GM06990 (cell line): ENCODE data around the gene ITPK1.

ENCODE experiments used
- DNase-seq: peaks from one replicate; pipeline ENCODE4 v3.0.0-alpha.2; 2011; ENCODE audit not compliant: insufficient read length; ENCODE audit errors: extremely low read depth
- H3K27me3 ChIP-seq: replicated peaks from 2 replicates; pipeline ENCODE4 v1.6.0; 2011; ENCODE audit warnings: low read length; ENCODE audit not compliant: control insufficient read depth, insufficient read depth
- H3K36me3 ChIP-seq: 2 replicates; pipeline ENCODE4 v1.5.1; 2011; ENCODE audit warnings: low read length; ENCODE audit not compliant: control insufficient read depth, insufficient read depth
- H3K4me3 ChIP-seq: replicated peaks from 2 replicates; pipeline ENCODE4 v1.5.1; 2011; ENCODE audit warnings: low read depth, mild to moderate bottlenecking, control low read depth, low read length
- TF ChIP-seq, protein P1 (sequence below): IDR thresholded peaks from 2 replicates; pipeline ENCODE4 v1.5.1; 2011; ENCODE audit warnings: low read length, control low read depth, mild to moderate bottlenecking, inconsistent platforms; ENCODE audit not compliant: insufficient read depth, poor library complexity, severe bottlenecking

Gene ITPK1

DNA sequence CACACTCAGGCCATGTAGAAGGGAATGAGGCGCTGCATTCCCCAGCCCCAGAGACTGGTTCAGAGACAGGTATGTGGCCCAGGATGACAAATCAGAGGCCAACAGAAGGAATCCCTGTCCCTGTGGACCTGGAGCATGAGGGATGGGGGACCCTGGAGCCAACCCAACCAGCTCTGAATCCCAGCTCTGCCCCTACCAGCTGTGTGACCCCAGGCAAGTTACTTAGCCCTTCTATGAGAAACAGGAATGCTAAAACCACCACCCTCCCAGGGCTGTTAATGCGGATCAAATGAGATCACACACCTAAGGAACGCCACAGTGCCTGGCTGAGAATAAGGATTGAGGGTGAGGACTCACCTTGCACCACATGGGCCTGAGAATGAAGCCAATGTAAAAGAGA is 15.6 kb downstream of the ITPK1 start:
- TF ChIP-seq, protein P1, sequence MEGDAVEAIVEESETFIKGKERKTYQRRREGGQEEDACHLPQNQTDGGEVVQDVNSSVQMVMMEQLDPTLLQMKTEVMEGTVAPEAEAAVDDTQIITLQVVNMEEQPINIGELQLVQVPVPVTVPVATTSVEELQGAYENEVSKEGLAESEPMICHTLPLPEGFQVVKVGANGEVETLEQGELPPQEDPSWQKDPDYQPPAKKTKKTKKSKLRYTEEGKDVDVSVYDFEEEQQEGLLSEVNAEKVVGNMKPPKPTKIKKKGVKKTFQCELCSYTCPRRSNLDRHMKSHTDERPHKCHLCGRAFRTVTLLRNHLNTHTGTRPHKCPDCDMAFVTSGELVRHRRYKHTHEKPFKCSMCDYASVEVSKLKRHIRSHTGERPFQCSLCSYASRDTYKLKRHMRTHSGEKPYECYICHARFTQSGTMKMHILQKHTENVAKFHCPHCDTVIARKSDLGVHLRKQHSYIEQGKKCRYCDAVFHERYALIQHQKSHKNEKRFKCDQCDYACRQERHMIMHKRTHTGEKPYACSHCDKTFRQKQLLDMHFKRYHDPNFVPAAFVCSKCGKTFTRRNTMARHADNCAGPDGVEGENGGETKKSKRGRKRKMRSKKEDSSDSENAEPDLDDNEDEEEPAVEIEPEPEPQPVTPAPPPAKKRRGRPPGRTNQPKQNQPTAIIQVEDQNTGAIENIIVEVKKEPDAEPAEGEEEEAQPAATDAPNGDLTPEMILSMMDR, result no peak
- no peak overlapping the region for H3K4me3 ChIP-seq
- H3K36me3 ChIP-seq, result no peaks in the 10 kb centered on the region
- no peaks in the 10 kb centered on the region for H3K27me3 ChIP-seq
- DNase-seq, result no peak

DNA sequence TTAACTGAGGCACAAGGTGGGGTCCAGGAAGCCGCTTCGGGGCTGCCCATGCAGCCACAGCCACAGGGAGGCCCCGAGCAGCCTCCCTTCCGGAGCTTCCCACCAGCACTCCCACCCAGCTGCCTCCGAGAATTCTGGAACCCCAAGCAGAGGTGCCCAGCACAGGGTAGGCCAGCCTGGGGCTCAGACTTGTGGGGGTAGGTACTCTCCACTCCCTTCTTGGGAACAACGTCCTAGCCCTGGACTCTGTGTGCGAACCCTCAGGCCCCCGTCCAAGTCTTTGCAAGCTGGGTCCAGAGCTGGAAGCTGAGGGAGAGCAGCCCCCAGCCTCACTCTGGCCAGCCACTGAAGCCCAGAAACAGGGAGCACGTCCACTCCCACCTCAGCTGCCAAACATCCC is 16.1 kb downstream of the ITPK1 start:
- H3K36me3 ChIP-seq, result no peaks in the 10 kb centered on the region
- TF ChIP-seq, protein P1, result no peak
- DNase-seq, result no peak

DNA sequence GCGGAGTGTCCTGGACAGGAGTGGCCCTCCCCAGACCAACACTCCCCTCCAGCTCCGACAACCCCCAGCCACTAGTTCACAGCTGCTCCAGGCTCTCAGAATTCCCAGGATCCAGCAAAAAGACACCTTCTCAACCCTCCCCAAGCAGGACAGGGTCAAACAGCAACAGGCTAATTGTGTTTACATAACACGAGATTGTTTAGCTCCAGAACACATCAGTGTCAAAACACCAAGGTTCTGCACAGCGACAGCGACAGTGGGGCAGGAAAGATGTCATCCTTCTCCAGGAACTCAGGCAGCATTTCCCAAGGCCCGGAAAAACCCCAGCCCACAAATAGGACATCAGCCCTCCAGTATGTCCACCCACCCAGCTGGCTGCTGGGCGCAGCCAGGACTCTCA is 16.5 kb downstream of the ITPK1 start:
- no peak for DNase-seq
- Histone ChIP-seq H3K4me3 (no peak overlapping the region), H3K27me3 (no peaks in the 10 kb centered on the region), H3K36me3 (no peaks in the 10 kb centered on the region)
- TF ChIP-seq, protein P1, result no peak

More for the DNA sequence above, 16.1 kb downstream of the ITPK1 start:
- no peaks in the 10 kb centered on the region for H3K27me3 ChIP-seq
- H3K4me3 ChIP-seq, result no peak overlapping the region

DNA sequence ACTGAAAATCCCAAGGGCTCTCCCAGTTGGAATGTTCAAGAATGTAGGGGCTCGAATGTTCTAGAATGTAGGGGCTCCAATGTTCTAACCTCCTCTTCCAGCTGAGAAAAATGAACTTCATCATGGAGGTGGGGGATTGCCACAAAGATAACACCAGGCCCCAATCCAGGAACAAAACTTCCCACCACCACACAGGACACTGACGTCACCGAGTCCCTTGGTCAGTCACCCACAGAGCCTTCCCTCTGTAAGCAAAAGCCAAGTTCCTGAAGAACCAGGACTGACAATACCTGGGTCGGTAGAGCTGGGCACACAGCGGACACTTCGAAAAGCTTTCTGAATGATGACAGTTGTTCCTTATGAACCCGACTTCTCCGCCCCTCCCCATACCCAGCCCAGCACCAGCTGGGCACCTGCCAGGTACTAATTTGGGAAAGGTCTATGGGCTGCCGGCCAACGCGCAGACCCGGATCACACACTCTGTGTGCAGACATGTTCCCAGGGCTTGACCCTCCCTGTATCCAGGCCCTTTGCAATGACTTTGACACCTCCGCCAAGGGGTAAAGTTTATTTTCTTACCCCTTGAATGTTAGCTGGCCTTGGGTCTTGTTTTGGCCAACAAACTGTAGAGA is 18.9 kb downstream of the ITPK1 start:
- no peaks in the 10 kb centered on the region for H3K36me3 ChIP-seq
- TF ChIP-seq, protein P1, result no peak
- H3K4me3 ChIP-seq, result no peak overlapping the region
- DNase-seq, result no peak
- no peaks in the 10 kb centered on the region for H3K27me3 ChIP-seq

DNA sequence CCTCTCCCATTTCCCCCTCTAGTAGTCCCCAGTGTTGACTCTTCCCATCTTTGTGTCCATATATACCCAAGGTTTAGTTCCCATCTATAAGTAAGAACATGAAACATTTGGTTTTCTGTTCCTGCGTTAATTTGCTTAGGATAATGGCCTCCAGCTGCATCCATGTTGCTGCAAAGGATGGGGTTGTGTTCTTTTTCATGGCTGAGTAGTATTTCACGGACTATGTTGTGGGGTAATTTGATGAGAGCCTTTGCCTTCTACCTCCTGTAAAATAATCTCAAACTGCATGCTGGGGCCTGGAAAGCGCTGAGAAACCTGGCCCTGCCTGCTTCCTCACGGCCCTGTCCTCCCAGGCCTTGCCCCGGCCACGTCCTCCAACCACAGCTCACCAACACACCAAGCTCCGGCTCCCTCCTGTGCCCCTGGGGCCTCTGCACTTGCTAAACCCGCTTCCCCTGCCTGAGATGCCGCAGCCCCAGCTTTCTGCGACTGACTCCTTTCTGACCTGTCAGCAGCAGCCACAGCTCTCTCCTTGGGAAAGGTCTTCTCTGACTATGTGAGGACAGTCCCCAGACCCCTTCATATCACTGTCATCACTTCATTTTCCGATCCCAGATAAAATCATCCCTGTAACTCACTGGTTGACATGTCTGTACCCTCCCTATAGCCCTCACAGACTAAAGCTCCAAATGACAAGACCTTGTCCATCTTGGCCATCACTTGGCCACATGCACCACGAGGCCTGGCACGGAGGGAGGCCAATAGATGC is 19.8 kb downstream of the ITPK1 start:
- Histone ChIP-seq H3K27me3 (no peaks in the 10 kb centered on the region), H3K4me3 (no peak overlapping the region), H3K36me3 (no peaks in the 10 kb centered on the region)
- DNase-seq, result no peak
- TF ChIP-seq, protein P1, result no peak
